Right atrium auricular region (tissue), 2 donors: ENCODE measurements around the gene SELENOM. TPM values are rescaled to one million over a fixed set of nuclear protein-coding genes. Genes with fewer than 3 reads are reported as not detected.
A peak's percentile ranks its signal among the peaks of the same experiment; 100 is the strongest.
"Not testable (repeated sequence)": the region's sequence is repeated elsewhere in the genome, so short reads cannot be mapped to it uniquely, and the experiment has no call there.

Experiments
- DNase-seq: peaks from one replicate; pipeline ENCODE4 v3.0.0-alpha.2; 2019; ENCODE audit warnings: low spot score
- H3K27ac ChIP-seq, 2 donors: fragments of 200-600 bp; sonication (generic); 1 replicate in 1 of 2; 2 replicates in 1 of 2; pipeline ENCODE4 v1.5.1; 2016 to 2019
- H3K27me3 ChIP-seq, 2 donors: fragments of 200-600 bp; sonication (generic); one replicate each; pipeline versions ENCODE4 v1.5.1 to v1.6.0; 2017 to 2019
- H3K36me3 ChIP-seq: fragments of 200-600 bp; sonication (generic); one replicate; pipeline ENCODE4 v1.5.1; 2016
- H3K4me1 ChIP-seq, 2 donors: fragments of 200-600 bp; sonication (generic); one replicate each; pipeline versions ENCODE4 v1.5.1 to v1.6.0; 2017 to 2019
- H3K4me3 ChIP-seq, 2 donors: fragments of 200-600 bp; sonication (generic); 1 replicate in 1 of 2; 2 replicates in 1 of 2; pipeline ENCODE4 v1.5.1; 2017 to 2019; ENCODE audit warnings: mild to moderate bottlenecking in 1 of 2, moderate library complexity in 1 of 2
- H3K9me3 ChIP-seq, 2 donors: fragments of 200-600 bp; sonication (generic); one replicate each; pipeline ENCODE4 v1.5.1; 2019
- CTCF ChIP-seq, 2 donors: fragments of 200-600 bp; sonication (generic); IDR thresholded peaks; one replicate each; pipeline ENCODE4 v1.5.1; 2019; ENCODE audit warnings: antibody characterized with exemption in 2 of 2
- total RNA-seq, 2 donors: library from RNA; depleted of rRNA; stranded (reverse); fragments of >200 nt; gene quantifications; one replicate each; pipeline ENCODE4 v1.1.0, GENCODE V29; 2016

Gene SELENOM
- total RNA-seq, 2 donors from 2014 or later, result 133 to 358 TPM

- Histone ChIP-seq H3K27me3 (no peaks in the 10 kb centered on the region), H3K36me3 (no peaks in the 10 kb centered on the region), H3K4me1 (peaks cover 0 to 47% of the 10 kb centered on the region in 2 donors), H3K9me3 (no peaks in the 10 kb centered on the region), H3K27ac (peak within 1 kb of the TSS; percentile 92), H3K4me3 (peak within 1 kb of the TSS; percentile 72 to 80)
- peak; percentile 94 for DNase-seq
- no peak for TF ChIP-seq CTCF (IDR thresholded peaks at IDR 0.05)
These were observed 26.3 kb downstream of the SELENOM start, which contains the start of gene SMTN for GRCh38 chr22:31080848-31081649. TSS of gene SMTN (plus strand) at chr22:31081318. CDS start at chr22:31083259, 1,941 bp downstream.

DNA sequence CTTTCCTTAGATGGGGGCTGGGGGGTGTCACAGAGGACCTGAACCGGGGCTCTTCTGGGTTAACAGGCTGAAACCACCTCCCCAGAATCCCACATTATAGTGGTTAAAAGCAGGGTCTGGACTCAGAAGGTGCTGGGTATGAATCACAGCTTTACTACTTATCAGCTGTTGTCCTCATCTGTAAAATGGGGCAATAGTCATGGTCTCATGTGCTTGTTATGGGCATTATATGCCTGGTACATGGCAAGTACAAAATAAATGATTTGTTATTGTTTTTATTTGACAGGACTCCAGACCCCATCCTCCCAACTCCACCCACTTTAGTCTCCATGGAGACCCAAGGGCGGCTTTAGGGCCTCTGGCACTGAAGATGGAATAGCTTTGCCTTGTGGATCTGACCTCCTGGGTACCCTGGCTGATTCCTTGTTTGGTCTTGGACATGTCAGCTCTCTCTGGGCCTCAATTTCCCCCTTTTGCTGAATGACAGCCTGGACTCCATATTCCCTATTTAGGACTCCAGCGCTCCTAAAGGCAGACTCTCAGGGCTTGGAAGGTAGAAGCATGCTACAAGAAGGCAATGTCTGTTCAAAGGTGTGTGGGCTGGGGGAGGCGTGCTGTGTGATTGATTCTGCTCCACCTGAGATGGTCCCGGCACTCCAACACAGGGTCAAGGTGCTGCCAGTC is 27.1 kb downstream of the SELENOM start:
- Histone ChIP-seq H3K9me3 (no peaks in the 10 kb centered on the region), H3K36me3 (no peaks in the 10 kb centered on the region), H3K27ac (peak overlapping the region; percentile 92), H3K4me1 (peaks cover 0 to 42% of the 10 kb centered on the region in 2 donors), H3K27me3 (no peaks in the 10 kb centered on the region), H3K4me3 (peak overlapping the region; percentile 72 to 80)
- TF ChIP-seq CTCF (IDR thresholded peaks at IDR 0.05), result no peak
- DNase-seq, result no peak

DNA sequence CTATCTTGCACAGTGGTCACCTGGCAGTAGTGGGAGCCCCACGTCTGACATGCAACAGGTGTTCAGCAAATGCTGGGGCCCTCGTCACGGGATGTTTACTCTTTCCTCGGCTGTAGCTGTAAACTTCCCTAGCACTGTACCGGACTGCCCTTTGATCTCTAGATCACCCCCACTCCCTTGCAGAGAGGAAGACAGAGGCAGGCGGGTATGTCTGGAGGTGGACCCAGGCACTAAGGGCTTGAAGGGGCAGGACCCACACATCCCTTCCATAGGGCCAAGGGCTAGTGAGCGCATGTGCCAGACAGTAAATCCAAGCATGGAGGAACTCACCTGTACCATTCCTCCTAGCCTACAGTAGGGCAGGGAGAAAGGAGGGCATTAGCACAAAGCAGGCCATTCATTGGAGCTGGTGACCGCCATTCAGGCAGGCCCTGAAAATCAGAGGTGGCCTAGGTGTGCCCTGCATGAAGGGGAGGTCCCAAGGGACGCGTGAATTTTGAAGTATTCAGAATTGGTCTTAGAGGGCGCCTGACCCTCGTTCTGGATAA is 28.2 kb downstream of the SELENOM start:
- no peak overlapping the region for H3K4me3 ChIP-seq
- H3K4me1 ChIP-seq, result peaks cover 0 to 39% of the 10 kb centered on the region in 2 donors
- H3K9me3 ChIP-seq, result no peaks in the 10 kb centered on the region
- H3K36me3 ChIP-seq, result no peaks in the 10 kb centered on the region
- TF ChIP-seq CTCF (IDR thresholded peaks at IDR 0.05), result no peak
- DNase-seq, result no peak
- H3K27ac ChIP-seq, result no peak overlapping the region
- H3K27me3 ChIP-seq, result no peaks in the 10 kb centered on the region

DNA sequence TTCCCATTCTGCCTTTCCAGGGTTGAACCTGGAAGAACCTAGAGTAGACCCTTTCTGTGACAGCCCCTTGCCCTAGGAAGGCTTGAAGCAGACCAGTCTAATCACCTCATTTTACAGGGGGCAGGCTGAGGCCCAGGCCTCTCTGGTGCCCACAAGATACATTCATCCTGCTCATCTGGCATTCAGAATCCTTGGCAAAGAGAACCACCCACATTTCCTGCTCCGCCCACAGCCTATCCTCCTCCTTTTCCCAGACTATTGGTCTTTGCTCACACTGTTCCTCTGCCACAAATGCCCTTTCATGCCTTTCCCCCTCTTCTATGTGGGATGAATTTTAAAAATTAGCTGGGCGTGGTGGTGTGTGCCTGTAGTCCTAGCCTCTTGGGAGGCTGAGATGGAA is 29.0 kb downstream of the SELENOM start:
- not testable (repeated sequence) for H3K4me3 ChIP-seq, H3K9me3 ChIP-seq, H3K27me3 ChIP-seq, H3K27ac ChIP-seq, DNase-seq, H3K36me3 ChIP-seq
- H3K4me1 ChIP-seq, result peaks cover 0 to 31% of the 10 kb centered on the region in 2 donors

DNA sequence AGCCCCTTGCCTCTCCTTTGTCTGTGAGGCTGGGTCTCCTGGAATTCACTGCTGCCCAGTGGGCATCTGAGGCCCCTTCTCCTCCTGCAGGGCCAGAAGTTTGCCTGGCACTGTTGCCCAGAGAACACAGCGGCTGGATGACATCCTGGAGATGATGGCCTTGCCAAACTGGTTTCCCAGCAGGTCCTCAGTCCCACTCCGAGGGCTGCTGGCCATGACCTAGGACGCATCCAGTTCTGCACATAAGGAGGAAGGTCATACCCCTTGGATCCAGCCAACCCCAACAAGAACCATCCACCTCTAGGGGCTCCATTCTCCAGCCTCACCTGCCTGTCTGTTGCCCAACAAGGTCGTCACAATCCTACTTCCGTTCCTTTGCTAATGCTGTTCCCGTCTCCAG is 29.7 kb downstream of the SELENOM start:
- Histone ChIP-seq H3K9me3 (no peaks in the 10 kb centered on the region), H3K27ac (no peak overlapping the region), H3K4me3 (no peak overlapping the region), H3K36me3 (no peaks in the 10 kb centered on the region), H3K27me3 (no peaks in the 10 kb centered on the region), H3K4me1 (peaks cover 0 to 24% of the 10 kb centered on the region in 2 donors)
- no peak for TF ChIP-seq CTCF (IDR thresholded peaks at IDR 0.05)
- no peak for DNase-seq

- Histone ChIP-seq H3K27me3 (no peaks in the 10 kb centered on the region), H3K9me3 (no peaks in the 10 kb centered on the region), H3K36me3 (no peaks in the 10 kb centered on the region), H3K4me1 (peaks cover 0 to 10% of the 10 kb centered on the region in 2 donors), H3K4me3 (peak overlapping the region in 1 of 2 donors; percentile 2), H3K27ac (peak overlapping the region; percentile 61 to 79)
- DNase-seq, result peak; percentile 90
- no peak for TF ChIP-seq CTCF (IDR thresholded peaks at IDR 0.05)
These were observed 31.4 kb downstream of the SELENOM start for GRCh38 chr22:31075961-31076360.

GRCh38 chr22:31073545-31074145 is 33.7 kb downstream of the SELENOM start:
- not testable (repeated sequence) for H3K27me3 ChIP-seq, DNase-seq, H3K27ac ChIP-seq, H3K36me3 ChIP-seq, H3K4me1 ChIP-seq, H3K9me3 ChIP-seq, H3K4me3 ChIP-seq

GRCh38 chr22:31073125-31073524 is 34.2 kb downstream of the SELENOM start:
- H3K27me3 ChIP-seq, H3K9me3 ChIP-seq, H3K4me3 ChIP-seq, H3K36me3 ChIP-seq, H3K27ac ChIP-seq, H3K4me1 ChIP-seq, DNase-seq: not testable (repeated sequence)
